HepG2 (cell line): ENCODE results near the gene GSTM4. TPM values are rescaled to one million over a fixed set of nuclear protein-coding genes. Genes with fewer than 3 reads are reported as not detected.

Experiments used
- ATRX ChIP-seq: sonication (generic); formaldehyde crosslinking; IDR thresholded peaks from 2 replicates; pipeline ENCODE4 v1.4.0; 2020; ENCODE audit warnings: missing genetic modification reagents, borderline replicate concordance
- CEBPG ChIP-seq: IDR thresholded peaks from 2 replicates; pipeline ENCODE4 v1.6.1; 2016
- EP300 ChIP-seq, 3 experiments: sonication (generic) in 1 of 3; formaldehyde crosslinking in 1 of 3; IDR thresholded peaks; 2 replicates each; pipeline versions ENCODE4 v1.5.1 to v1.6.1; 2011 to 2020; ENCODE audit warnings: low read depth in 2 of 3, low read length in 2 of 3, borderline replicate concordance in 1 of 3, improper control_type of control experiment in 1 of 3, mild to moderate bottlenecking in 1 of 3, missing genetic modification reagents in 1 of 3, moderate library complexity in 1 of 3
- KLF11 ChIP-seq: IDR thresholded peaks from 2 replicates; pipeline ENCODE4 v1.6.1; 2016; ENCODE audit warnings: missing compliant biosample characterization
- MIXL1 ChIP-seq: IDR thresholded peaks from 2 replicates; pipeline ENCODE4 v1.6.1; 2016
- MZF1 ChIP-seq: sonication (generic); formaldehyde crosslinking; IDR thresholded peaks from 2 replicates; pipeline ENCODE4 v1.8.1; 2023; ENCODE audit warnings: mild to moderate bottlenecking, missing genetic modification reagents, borderline replicate concordance
- POLR2G ChIP-seq: fragments of 200-400 bp; formaldehyde crosslinking; IDR thresholded peaks from 2 replicates; pipeline ENCODE4 v1.6.1; 2018; ENCODE audit warnings: mild to moderate bottlenecking, low read depth, low read length, moderate library complexity
- RBM39 ChIP-seq: fragments of 200-400 bp; formaldehyde crosslinking; IDR thresholded peaks from one replicate; pipeline ENCODE4 v1.6.1; 2018; ENCODE audit warnings: antibody characterized with exemption, mild to moderate bottlenecking, low read depth, low read length; ENCODE audit not compliant: poor library complexity, severe bottlenecking
- SP1 ChIP-seq, 2 experiments: fragments of 450-650 bp in 1 of 2; sonication (generic) in 1 of 2; formaldehyde crosslinking in 1 of 2; IDR thresholded peaks; 2 replicates each; pipeline versions ENCODE4 v1.4.0 to v1.6.1; 2016 to 2020; ENCODE audit warnings: missing genetic modification reagents in 1 of 2
- U2AF1 ChIP-seq: fragments of 200-400 bp; formaldehyde crosslinking; optimal IDR thresholded peaks from 2 replicates; pipeline ENCODE3; 2017; ENCODE audit warnings: mild to moderate bottlenecking, low read depth, low read length
- ZNF556 ChIP-seq: sonication (generic); formaldehyde crosslinking; IDR thresholded peaks from 2 replicates; pipeline ENCODE4 v1.4.0; 2020; ENCODE audit warnings: mild to moderate bottlenecking, missing genetic modification reagents, borderline replicate concordance
- ZNF557 ChIP-seq: sonication (generic); formaldehyde crosslinking; IDR thresholded peaks from 2 replicates; pipeline ENCODE4 v1.4.0; 2020; ENCODE audit warnings: missing genetic modification reagents
- ZNF563 ChIP-seq: sonication (generic); formaldehyde crosslinking; IDR thresholded peaks from 2 replicates; pipeline ENCODE4 v1.8.0; 2022; ENCODE audit warnings: mild to moderate bottlenecking, moderate library complexity, missing genetic modification reagents
- ZNF589 ChIP-seq: sonication (generic); formaldehyde crosslinking; conservative IDR thresholded peaks from 2 replicates; pipeline ENCODE4 v1.8.0; 2022; ENCODE audit warnings: mild to moderate bottlenecking, moderate library complexity, missing genetic modification reagents
- ZNF776 ChIP-seq: sonication (generic); formaldehyde crosslinking; IDR thresholded peaks from 2 replicates; pipeline ENCODE4 v1.4.0; 2020; ENCODE audit warnings: mild to moderate bottlenecking, missing genetic modification reagents
- ZNF788 ChIP-seq: sonication (generic); formaldehyde crosslinking; IDR thresholded peaks from 2 replicates; pipeline ENCODE4 v1.5.0; 2020; ENCODE audit warnings: mild to moderate bottlenecking, missing genetic modification reagents, borderline replicate concordance
- ZNF83 ChIP-seq: sonication (generic); formaldehyde crosslinking; IDR thresholded peaks from 2 replicates; pipeline ENCODE4 v1.4.0; 2020; ENCODE audit warnings: missing genetic modification reagents, mild to moderate bottlenecking, borderline replicate concordance
- polyA plus RNA-seq, 8 experiments: library from polyadenylated mRNA; depleted of rRNA in 3 of 8; stranded (reverse) in 7 of 8; unstranded in 1 of 8; fragments of >200 nt; fragmentation: Illumina TruSeq in 4 of 8; extraction: Trizol in 4 of 8; gene quantifications; 2 replicates each; pipeline versions ENCODE4 v1.2.1 to v1.2.3, GENCODE V29; 2011 to 2016; ENCODE audit warnings: low read depth in 4 of 8, missing spikeins in 1 of 8, mixed read lengths in 1 of 8; ENCODE audit not compliant: insufficient read depth in 1 of 8
- total RNA-seq, 5 experiments: library from RNA; depleted of rRNA; stranded (reverse); fragments of >200 nt; fragmentation: Illumina TruSeq; extraction: Trizol; gene quantifications; 2 replicates each; pipeline ENCODE4 v1.2.3, GENCODE V29; 2016; ENCODE audit warnings: low read depth in 1 of 5
- TF ChIP-seq, protein P1 (sequence below): IDR thresholded peaks from 2 replicates; pipeline ENCODE4 v1.6.1; 2016; ENCODE audit warnings: mild to moderate bottlenecking, missing biosample characterization, missing genetic modification reagents
- TF ChIP-seq, protein P2 (sequence below): sonication (generic); formaldehyde crosslinking; IDR thresholded peaks from 2 replicates; pipeline ENCODE4 v1.4.0; 2020; ENCODE audit warnings: low read depth, mild to moderate bottlenecking, missing genetic modification reagents
- TF ChIP-seq, protein P3 (sequence below): sonication (generic); formaldehyde crosslinking; IDR thresholded peaks from 2 replicates; pipeline ENCODE4 v1.8.0; 2022; ENCODE audit warnings: mild to moderate bottlenecking, missing genetic modification reagents
- TF ChIP-seq, protein P4 (sequence below): fragments of 450-650 bp; IDR thresholded peaks from 2 replicates; pipeline ENCODE4 v1.6.1; 2016
- TF ChIP-seq, protein P5 (sequence below): IDR thresholded peaks from 2 replicates; pipeline ENCODE4 v1.6.1; 2016; ENCODE audit warnings: control low read depth

The GSTM4 gene
- total and polyA plus RNA-seq, 2 of the 13 experiments (the other 11 are each of a cell fraction or from before 2014, with no cell fraction given): 25.3 to 40.8 TPM

DNA sequence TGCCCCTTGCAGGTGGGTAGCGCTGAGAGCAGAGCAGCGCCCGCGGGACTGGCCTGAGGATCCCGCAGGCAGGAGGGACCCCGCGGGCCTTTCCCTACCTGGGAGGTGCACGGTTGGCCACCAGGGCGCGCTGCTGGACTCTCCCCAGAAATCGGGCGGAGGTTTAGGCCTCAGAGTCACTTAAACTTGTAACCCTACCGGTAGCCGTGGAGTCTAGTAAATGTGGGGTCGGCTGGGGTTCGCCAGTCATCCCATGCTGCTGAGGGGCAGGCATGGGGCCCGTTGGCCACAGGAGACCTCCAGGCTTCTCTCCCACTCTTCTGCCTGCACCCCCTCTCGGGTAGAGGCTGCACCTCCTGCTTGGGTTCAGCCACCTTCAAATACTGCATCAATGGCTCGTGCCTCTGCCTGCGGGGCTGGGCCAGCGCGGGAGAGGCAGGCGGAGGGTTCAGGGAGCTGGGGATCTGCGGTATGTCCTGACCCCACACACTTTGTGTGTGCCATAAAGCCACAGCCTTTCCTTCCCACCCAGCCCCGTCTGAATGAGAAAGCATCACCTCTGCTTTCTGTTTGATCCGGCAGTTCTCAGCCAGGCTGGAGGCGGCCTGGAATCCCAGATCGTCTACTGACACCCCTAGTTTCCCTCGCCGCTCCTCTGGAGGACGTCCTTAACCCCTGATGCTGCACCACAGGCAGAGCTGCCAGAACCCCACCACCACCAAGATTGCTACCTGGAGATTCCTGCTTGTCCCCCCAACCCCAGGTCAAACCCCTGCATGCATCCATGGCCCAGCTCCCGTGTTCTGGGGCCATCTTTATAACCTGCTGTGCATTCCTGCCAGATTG lies 12.3 kb upstream of the GSTM4 start (continued):
- TF ChIP-seq EP300 (IDR thresholded peaks at IDR 0.05; ENCODE audit: low read depth in 2 of 2, low read length in 2 of 2) (0 out of 4 replicates have a peak, but pooled peaks of 1 of the 2 experiments have one; percentile 5), EP300 (CRISPR knock-in tag; IDR thresholded peaks at IDR 0.05; ENCODE audit: borderline replicate concordance) (no peak), ZNF589 (CRISPR knock-in tag) (no peak), SP1 (IDR thresholded peaks at IDR 0.05) (no peak), SP1 (CRISPR knock-in tag; IDR thresholded peaks at IDR 0.05) (no peak), KLF11 (CRISPR knock-in tag) (0 out of 2 replicates have a peak, but pooled peaks have one; percentile 38), ZNF83 (CRISPR knock-in tag) (no peak), ZNF776 (CRISPR knock-in tag) (no peak), ZNF556 (CRISPR knock-in tag) (peak; percentile 33; the same call in 1 of the 2 replicates), MIXL1 (CRISPR knock-in tag) (no peak), MZF1 (CRISPR knock-in tag) (no peak), ZNF557 (CRISPR knock-in tag) (no peak), ATRX (no peak), RBM39 (peak; percentile 37), U2AF1 (no peak), CEBPG (CRISPR knock-in tag) (no peak), ZNF788 (CRISPR knock-in tag) (no peak), ZNF563 (CRISPR knock-in tag) (peak; percentile 64; the same call in 1 of the 2 replicates), POLR2G (no peak)
- TF ChIP-seq, protein P1, sequence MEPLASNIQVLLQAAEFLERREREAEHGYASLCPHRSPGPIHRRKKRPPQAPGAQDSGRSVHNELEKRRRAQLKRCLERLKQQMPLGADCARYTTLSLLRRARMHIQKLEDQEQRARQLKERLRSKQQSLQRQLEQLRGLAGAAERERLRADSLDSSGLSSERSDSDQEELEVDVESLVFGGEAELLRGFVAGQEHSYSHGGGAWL: no peak
- TF ChIP-seq, protein P2, sequence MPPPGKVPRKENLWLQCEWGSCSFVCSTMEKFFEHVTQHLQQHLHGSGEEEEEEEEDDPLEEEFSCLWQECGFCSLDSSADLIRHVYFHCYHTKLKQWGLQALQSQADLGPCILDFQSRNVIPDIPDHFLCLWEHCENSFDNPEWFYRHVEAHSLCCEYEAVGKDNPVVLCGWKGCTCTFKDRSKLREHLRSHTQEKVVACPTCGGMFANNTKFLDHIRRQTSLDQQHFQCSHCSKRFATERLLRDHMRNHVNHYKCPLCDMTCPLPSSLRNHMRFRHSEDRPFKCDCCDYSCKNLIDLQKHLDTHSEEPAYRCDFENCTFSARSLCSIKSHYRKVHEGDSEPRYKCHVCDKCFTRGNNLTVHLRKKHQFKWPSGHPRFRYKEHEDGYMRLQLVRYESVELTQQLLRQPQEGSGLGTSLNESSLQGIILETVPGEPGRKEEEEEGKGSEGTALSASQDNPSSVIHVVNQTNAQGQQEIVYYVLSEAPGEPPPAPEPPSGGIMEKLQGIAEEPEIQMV (CRISPR knock-in tag): no peak
- TF ChIP-seq, protein P3, sequence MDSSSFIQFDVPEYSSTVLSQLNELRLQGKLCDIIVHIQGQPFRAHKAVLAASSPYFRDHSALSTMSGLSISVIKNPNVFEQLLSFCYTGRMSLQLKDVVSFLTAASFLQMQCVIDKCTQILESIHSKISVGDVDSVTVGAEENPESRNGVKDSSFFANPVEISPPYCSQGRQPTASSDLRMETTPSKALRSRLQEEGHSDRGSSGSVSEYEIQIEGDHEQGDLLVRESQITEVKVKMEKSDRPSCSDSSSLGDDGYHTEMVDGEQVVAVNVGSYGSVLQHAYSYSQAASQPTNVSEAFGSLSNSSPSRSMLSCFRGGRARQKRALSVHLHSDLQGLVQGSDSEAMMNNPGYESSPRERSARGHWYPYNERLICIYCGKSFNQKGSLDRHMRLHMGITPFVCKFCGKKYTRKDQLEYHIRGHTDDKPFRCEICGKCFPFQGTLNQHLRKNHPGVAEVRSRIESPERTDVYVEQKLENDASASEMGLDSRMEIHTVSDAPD (CRISPR knock-in tag): no peak
- TF ChIP-seq, protein P4, sequence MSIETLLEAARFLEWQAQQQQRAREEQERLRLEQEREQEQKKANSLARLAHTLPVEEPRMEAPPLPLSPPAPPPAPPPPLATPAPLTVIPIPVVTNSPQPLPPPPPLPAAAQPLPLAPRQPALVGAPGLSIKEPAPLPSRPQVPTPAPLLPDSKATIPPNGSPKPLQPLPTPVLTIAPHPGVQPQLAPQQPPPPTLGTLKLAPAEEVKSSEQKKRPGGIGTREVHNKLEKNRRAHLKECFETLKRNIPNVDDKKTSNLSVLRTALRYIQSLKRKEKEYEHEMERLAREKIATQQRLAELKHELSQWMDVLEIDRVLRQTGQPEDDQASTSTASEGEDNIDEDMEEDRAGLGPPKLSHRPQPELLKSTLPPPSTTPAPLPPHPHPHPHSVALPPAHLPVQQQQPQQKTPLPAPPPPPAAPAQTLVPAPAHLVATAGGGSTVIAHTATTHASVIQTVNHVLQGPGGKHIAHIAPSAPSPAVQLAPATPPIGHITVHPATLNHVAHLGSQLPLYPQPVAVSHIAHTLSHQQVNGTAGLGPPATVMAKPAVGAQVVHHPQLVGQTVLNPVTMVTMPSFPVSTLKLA: no peak
- TF ChIP-seq, protein P5, sequence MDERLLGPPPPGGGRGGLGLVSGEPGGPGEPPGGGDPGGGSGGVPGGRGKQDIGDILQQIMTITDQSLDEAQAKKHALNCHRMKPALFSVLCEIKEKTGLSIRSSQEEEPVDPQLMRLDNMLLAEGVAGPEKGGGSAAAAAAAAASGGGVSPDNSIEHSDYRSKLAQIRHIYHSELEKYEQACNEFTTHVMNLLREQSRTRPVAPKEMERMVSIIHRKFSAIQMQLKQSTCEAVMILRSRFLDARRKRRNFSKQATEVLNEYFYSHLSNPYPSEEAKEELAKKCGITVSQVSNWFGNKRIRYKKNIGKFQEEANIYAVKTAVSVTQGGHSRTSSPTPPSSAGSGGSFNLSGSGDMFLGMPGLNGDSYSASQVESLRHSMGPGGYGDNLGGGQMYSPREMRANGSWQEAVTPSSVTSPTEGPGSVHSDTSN (CRISPR knock-in tag): no peak
